Measurements from ENCODE around the gene EFTUD2. TPM values are rescaled to one million over a fixed set of nuclear protein-coding genes. Genes with fewer than 3 reads are reported as not detected.

Gene EFTUD2
- total RNA-seq, 2 experiments from 2014 or later, result 175 to 203 TPM

- H3K9me3 Mint-ChIP-seq (ENCODE audit: low read depth), result no peaks in the 10 kb centered on the region
- peaks cover 22% of the 10 kb centered on the region for H3K27me3 Mint-ChIP-seq
- H3K27ac Mint-ChIP-seq, result no peak overlapping the region
- ChIA-PET POLR2A (no interaction called here), CTCF (interaction anchor here (0.6 to 6.2 kb wide), 3 partner anchors 104 to 215 kb away, joined by 3 to 84 read pairs (median 3); no protein-coding TSS in a partner anchor)
- intact Hi-C loops (cut with DNase I, micrococcal nuclease), result no loop called here
- no peak overlapping the region for H3K4me3 Mint-ChIP-seq
- no peaks in the 10 kb centered on the region for H3K36me3 Mint-ChIP-seq (ENCODE audit: low read depth)
- DNase-seq (no peak), ATAC-seq (no peak)
- H3K4me1 Mint-ChIP-seq, result no peaks in the 10 kb centered on the region
Observed at GRCh38 chr17:44915862-44916780, 16.9 kb upstream of the EFTUD2 start.

- no peak within 1 kb of the TSS for H3K27ac Mint-ChIP-seq
- H3K4me1 Mint-ChIP-seq, result no peaks in the 10 kb centered on the region
- POLR2A ChIA-PET, result no interaction called here
- no peak within 1 kb of the TSS for H3K4me3 Mint-ChIP-seq
- CTCF ChIA-PET, result interaction anchor here (0.6 to 1.1 kb wide), 2 partner anchors 105 to 135 kb away, joined by 3 read pairs; no protein-coding TSS in a partner anchor
- H3K27me3 Mint-ChIP-seq, result peaks cover 25% of the 10 kb centered on the region
- intact Hi-C loops (cut with DNase I, micrococcal nuclease), result no loop called here
- no peaks in the 10 kb centered on the region for H3K36me3 Mint-ChIP-seq (ENCODE audit: low read depth)
- no peaks in the 10 kb centered on the region for H3K9me3 Mint-ChIP-seq (ENCODE audit: low read depth)
- ATAC-seq, result no peak
- DNase-seq, result no peak
Observed at GRCh38 chr17:44915321-44915726, 16.1 kb upstream of the EFTUD2 start, which contains the start of gene GFAP. TSS of gene GFAP (minus strand) at chr17:44915500. CDS start at chr17:44915486, 14 bp downstream.

GRCh38 chr17:44914698-44915271, 15.5 kb upstream of the EFTUD2 start:
- H3K4me1 Mint-ChIP-seq, result no peaks in the 10 kb centered on the region
- H3K4me3 Mint-ChIP-seq, result no peak overlapping the region
- intact Hi-C loops (cut with DNase I, micrococcal nuclease), result no loop called here
- H3K27ac Mint-ChIP-seq, result no peak overlapping the region
- ChIA-PET POLR2A (no interaction called here), CTCF (interaction anchor here (1.1 kb wide), 1 partner anchor 106 kb away, joined by 3 read pairs; no protein-coding TSS in a partner anchor)
- no peak for DNase-seq
- no peak for ATAC-seq
- H3K9me3 Mint-ChIP-seq (ENCODE audit: low read depth), result no peaks in the 10 kb centered on the region
- H3K27me3 Mint-ChIP-seq, result peaks cover 25% of the 10 kb centered on the region
- no peaks in the 10 kb centered on the region for H3K36me3 Mint-ChIP-seq (ENCODE audit: low read depth)

GRCh38 chr17:44914148-44914547, 14.9 kb upstream of the EFTUD2 start:
- no peak for DNase-seq
- POLR2A ChIA-PET, result no interaction called here
- Mint-ChIP-seq H3K4me1 (no peaks in the 10 kb centered on the region), H3K27ac (no peak overlapping the region), H3K4me3 (no peak overlapping the region), H3K9me3 (ENCODE audit: low read depth) (no peaks in the 10 kb centered on the region), H3K27me3 (peaks cover 25% of the 10 kb centered on the region), H3K36me3 (ENCODE audit: low read depth) (no peaks in the 10 kb centered on the region)
- intact Hi-C loops (cut with DNase I, micrococcal nuclease), result no loop called here
- ATAC-seq, result no peak
- CTCF ChIA-PET, result no interaction called here

- CTCF ChIA-PET, result interaction anchor here (0.7 to 5.2 kb wide), 2 partner anchors 11 to 108 kb away, joined by 3 to 35 read pairs; no protein-coding TSS in a partner anchor
- peaks cover 25% of the 10 kb centered on the region for H3K27me3 Mint-ChIP-seq
Observed at GRCh38 chr17:44913676-44914075, 14.4 kb upstream of the EFTUD2 start.

GRCh38 chr17:44912763-44913544, 13.7 kb upstream of the EFTUD2 start:
- no peak for DNase-seq
- no peaks in the 10 kb centered on the region for H3K36me3 Mint-ChIP-seq (ENCODE audit: low read depth)
- ATAC-seq, result no peak
- ChIA-PET CTCF (interaction anchor here (0.7 to 5.2 kb wide), 4 partner anchors 10 to 196 kb away, joined by 3 to 35 read pairs (median 3); no protein-coding TSS in a partner anchor), POLR2A (interaction anchor here (0.6 kb wide), 1 partner anchor 25 kb away, joined by 3 read pairs; no protein-coding TSS in a partner anchor)
- intact Hi-C loops (cut with DNase I, micrococcal nuclease), result no loop called here
- no peaks in the 10 kb centered on the region for H3K4me1 Mint-ChIP-seq
- no peaks in the 10 kb centered on the region for H3K9me3 Mint-ChIP-seq (ENCODE audit: low read depth)
- no peak overlapping the region for H3K27ac Mint-ChIP-seq
- H3K27me3 Mint-ChIP-seq, result peaks cover 25% of the 10 kb centered on the region
- H3K4me3 Mint-ChIP-seq, result no peak overlapping the region

More at GRCh38 chr17:44913676-44914075, 14.4 kb upstream of the EFTUD2 start:
- Mint-ChIP-seq H3K9me3 (ENCODE audit: low read depth) (no peaks in the 10 kb centered on the region), H3K36me3 (ENCODE audit: low read depth) (no peaks in the 10 kb centered on the region), H3K4me3 (no peak overlapping the region), H3K27ac (no peak overlapping the region), H3K4me1 (no peaks in the 10 kb centered on the region)
- POLR2A ChIA-PET, result no interaction called here
- no peak for DNase-seq
- ATAC-seq, result no peak
- intact Hi-C loops (cut with DNase I, micrococcal nuclease), result no loop called here

- CTCF ChIA-PET, result interaction anchor here (0.6 to 5.2 kb wide), 9 partner anchors 9 to 492 kb away, joined by 3 to 35 read pairs (median 4); partner anchors contain the start of gene EFTUD2
Observed at GRCh38 chr17:44911133-44912001, 12.1 kb upstream of the EFTUD2 start.

GRCh38 chr17:44910231-44911106, 11.2 kb upstream of the EFTUD2 start:
- ChIA-PET CTCF (interaction anchor here (0.6 to 5.2 kb wide), 9 partner anchors 10 to 491 kb away, joined by 3 to 35 read pairs (median 4); partner anchors contain the start of gene EFTUD2), POLR2A (interaction anchor here (0.6 kb wide), 1 partner anchor 52 kb away, joined by 4 read pairs; no protein-coding TSS in a partner anchor)
- DNase-seq (no peak), ATAC-seq (no peak)
- no peaks in the 10 kb centered on the region for H3K9me3 Mint-ChIP-seq (ENCODE audit: low read depth)
- no peaks in the 10 kb centered on the region for H3K4me1 Mint-ChIP-seq
- intact Hi-C loops (cut with DNase I, micrococcal nuclease), result no loop called here
- H3K27me3 Mint-ChIP-seq, result peaks cover 23% of the 10 kb centered on the region
- H3K36me3 Mint-ChIP-seq (ENCODE audit: low read depth), result no peaks in the 10 kb centered on the region
- H3K27ac Mint-ChIP-seq, result no peak overlapping the region
- H3K4me3 Mint-ChIP-seq, result no peak overlapping the region

More at GRCh38 chr17:44911133-44912001, 12.1 kb upstream of the EFTUD2 start:
- Mint-ChIP-seq H3K4me1 (no peaks in the 10 kb centered on the region), H3K36me3 (ENCODE audit: low read depth) (no peaks in the 10 kb centered on the region), H3K27ac (no peak overlapping the region), H3K27me3 (peaks cover 24% of the 10 kb centered on the region), H3K9me3 (ENCODE audit: low read depth) (no peaks in the 10 kb centered on the region), H3K4me3 (no peak overlapping the region)
- DNase-seq, result peak; percentile 71
- POLR2A ChIA-PET, result no interaction called here
- peak; percentile 86 for ATAC-seq
- intact Hi-C loops (cut with DNase I, micrococcal nuclease), result no loop called here

- Mint-ChIP-seq H3K4me1 (no peaks in the 10 kb centered on the region), H3K4me3 (no peak overlapping the region), H3K9me3 (ENCODE audit: low read depth) (no peaks in the 10 kb centered on the region), H3K36me3 (ENCODE audit: low read depth) (no peaks in the 10 kb centered on the region), H3K27ac (no peak overlapping the region), H3K27me3 (peaks cover 23% of the 10 kb centered on the region)
- ChIA-PET POLR2A (no interaction called here), CTCF (interaction anchor here (0.6 to 5.2 kb wide), 3 partner anchors 10 to 148 kb away, joined by 3 to 35 read pairs (median 14); no protein-coding TSS in a partner anchor)
- DNase-seq (no peak), ATAC-seq (no peak)
- intact Hi-C loops (cut with DNase I, micrococcal nuclease), result no loop called here
Observed at GRCh38 chr17:44909681-44910144, 10.5 kb upstream of the EFTUD2 start.
